ENCODE data around the gene SPRR5. TPM values are rescaled to one million over a fixed set of nuclear protein-coding genes. Genes with fewer than 3 reads are reported as not detected.

SPRR5 gene
- total and polyA plus RNA-seq, 2 of the 4 experiments (the other 2 are of a cell fraction), result not detected

GRCh38 chr1:152961226-152961891 lies 14.4 kb downstream of the SPRR5 start:
- Histone ChIP-seq H3K4me1 (ENCODE audit: control insufficient read depth, insufficient read depth, low read length) (no peaks in the 10 kb centered on the region), H3K79me1 (ENCODE audit: low read depth in 1 of 2, low read length in 2 of 2) (no peaks in the 10 kb centered on the region), H3K4me3 (ENCODE audit: insufficient read depth, low read depth, low read length) (no peak overlapping the region), H3K27ac (ENCODE audit: insufficient read depth, low read length) (no peak overlapping the region), H2AK9ac (replicated peaks; ENCODE audit: low read depth, low read length, poor library complexity) (no peak overlapping the region), H4K8ac (ENCODE audit: low read depth in 2 of 2, low read length in 2 of 2) (no peak overlapping the region), H2AFZ (replicated peaks; ENCODE audit: low read length, poor library complexity) (no peak overlapping the region), H3K36me3 (ENCODE audit: control insufficient read depth, insufficient read depth, low read length) (no peaks in the 10 kb centered on the region), H3K27me3 (ENCODE audit: control insufficient read depth, insufficient read depth, low read length) (no peaks in the 10 kb centered on the region), H2BK15ac (ENCODE audit: low read depth, low read length) (no peak overlapping the region), H2BK5ac (ENCODE audit: low read depth, low read length, poor library complexity, severe bottlenecking) (no peak overlapping the region), H3K56ac (ENCODE audit: extremely low read depth, insufficient read depth, low read length) (no peak overlapping the region), H3K23ac (ENCODE audit: low read depth, low read length) (no peak overlapping the region), H3K4me2 (ENCODE audit: low read depth, low read length) (no peak overlapping the region), H2BK20ac (ENCODE audit: low read depth, low read length) (no peak overlapping the region), H3K14ac (replicated peaks; ENCODE audit: low read depth, low read length) (no peak overlapping the region), H3K9ac (ENCODE audit: low read depth, low read length) (no peak overlapping the region), H3K9me3 (ENCODE audit: control insufficient read depth, insufficient read depth, low read length) (no peaks in the 10 kb centered on the region; the same call in 1 of the 2 replicates), H4K5ac (ENCODE audit: low read depth, low read length) (no peak overlapping the region), H4K20me1 (ENCODE audit: insufficient read depth, low read length) (no peaks in the 10 kb centered on the region), H4K91ac (ENCODE audit: insufficient read depth, low read depth, low read length) (no peak overlapping the region), H3K9me1 (ENCODE audit: insufficient read depth, low read length) (no peaks in the 10 kb centered on the region), H2AK5ac (ENCODE audit: low read depth, low read length) (no peak overlapping the region), H3K4ac (ENCODE audit: low read depth, low read length) (no peak overlapping the region), H3K18ac (ENCODE audit: low read depth, low read length) (no peak overlapping the region), H2BK120ac (ENCODE audit: low read depth, low read length) (no peak overlapping the region)
- dilution Hi-C loops (cut with HindIII; ENCODE audit: low sequenced_read_pairs, unreplicated experiment), result no loop called here
- intact Hi-C loops (cut with micrococcal nuclease), result no loop called here
- ChIA-PET POLR2A (ENCODE audit: unreplicated experiment) (no interaction called here), CTCF (no interaction called here)
- no CpG with 5 or more reads among the region's 7 CpGs for WGBS, 2 experiments (ENCODE audit: extremely low coverage in 2 of 2, insufficient read length in 1 of 2)
- in situ Hi-C loops (cut with MboI; ENCODE audit: low sequenced_read_pairs), result no loop called here
- no TSS peak for BruUV-seq (replicated peaks)
- no peak for TF ChIP-seq CEBPB (IDR thresholded peaks at IDR 0.05; ENCODE audit: low read depth, low read length)
- TF ChIP-seq BHLHE40 (IDR thresholded peaks at IDR 0.05; ENCODE audit: low read depth, low read length), result no peak
- TF ChIP-seq POLR2A (IDR thresholded peaks at IDR 0.05; ENCODE audit: low read depth, low read length), result no peak
- TF ChIP-seq RAD21 (IDR thresholded peaks at IDR 0.05; ENCODE audit: low read length), result no peak
- no peak for TF ChIP-seq NFE2L2 (IDR thresholded peaks at IDR 0.05; ENCODE audit: low read depth, low read length)
- TF ChIP-seq RFX5 (IDR thresholded peaks at IDR 0.05; ENCODE audit: low read depth, low read length), result no peak
- TF ChIP-seq ELK1 (IDR thresholded peaks at IDR 0.05; ENCODE audit: borderline replicate concordance, low read depth, low read length), result no peak
- no peak for TF ChIP-seq CHD1 (IDR thresholded peaks at IDR 0.05; ENCODE audit: low read depth, low read length)
- no peak for DNase-seq
- no peak for ATAC-seq (ENCODE audit: low read depth)

All from IMR-90 (cell line).